H1 (cell line): ENCODE measurements around the gene CDH6. TPM values are rescaled to one million over a fixed set of nuclear protein-coding genes. Genes with fewer than 3 reads are reported as not detected.

Experiments used
- CTCF ChIA-PET: fragments of 300-600 bp; sonication (Branson Sonifier 250); formaldehyde crosslinking; loops from one replicate; lab custom pipeline; 2021; ENCODE audit not compliant: partially characterized antibody; lab: Charles Lee
- POLR2A ChIA-PET: fragments of 300-600 bp; sonication (Branson Sonifier 250); formaldehyde crosslinking; loops from one replicate; lab custom pipeline; 2021; ENCODE audit warnings: inconsistent platforms; ENCODE audit not compliant: partially characterized antibody; lab: Charles Lee
- DNase-seq, 2 experiments: peaks; one replicate each; pipeline versions ENCODE4 v3.0.0 to v3.0.0-alpha.2; 2010 to 2022; ENCODE audit warnings: low spot score in 2 of 2, low read depth in 1 of 2, mixed read lengths in 1 of 2
- FAIRE-seq: peaks from 2 replicates; lab custom pipeline; 2011; peaks lifted over from hg19 to GRCh38; lab: Jason Lieb, UNC
- H2AFZ ChIP-seq: 2 replicates; pipeline ENCODE4 v1.8.1; 2012; ENCODE audit warnings: low read length, inconsistent platforms
- H2AK5ac ChIP-seq: 2 replicates; pipeline ENCODE4 v1.6.1; 2013; ENCODE audit warnings: low read depth, low read length
- H2BK120ac ChIP-seq: replicated peaks from 2 replicates; pipeline ENCODE3; 2013; ENCODE audit warnings: low read depth, low read length, inconsistent platforms
- H2BK12ac ChIP-seq: 2 replicates; pipeline ENCODE4 v1.6.1; 2013; ENCODE audit warnings: low read depth, low read length
- H2BK15ac ChIP-seq: 2 replicates; pipeline ENCODE4 v1.6.1; 2013; ENCODE audit warnings: low read length
- H2BK20ac ChIP-seq: 2 replicates; pipeline ENCODE4 v1.6.1; 2013; ENCODE audit warnings: low read length
- H2BK5ac ChIP-seq: 2 replicates; pipeline ENCODE4 v1.6.1; 2013; ENCODE audit warnings: low read depth, low read length
- H3K14ac ChIP-seq: 2 replicates; pipeline ENCODE4 v1.6.1; 2013; ENCODE audit warnings: inconsistent platforms; ENCODE audit not compliant: insufficient read length
- H3K18ac ChIP-seq: 2 replicates; pipeline ENCODE4 v1.6.1; 2013; ENCODE audit warnings: low read length; ENCODE audit errors: extremely low read depth
- H3K23ac ChIP-seq: 2 replicates; pipeline ENCODE4 v1.6.1; 2013; ENCODE audit warnings: inconsistent platforms; ENCODE audit not compliant: insufficient read length
- H3K23me2 ChIP-seq: 2 replicates; pipeline ENCODE4 v1.6.1; 2013; ENCODE audit warnings: low read depth, low read length
- H3K27ac ChIP-seq: 2 replicates; pipeline ENCODE4 v1.6.1; 2011; ENCODE audit warnings: low read depth, low read length, inconsistent platforms
- H3K27me3 ChIP-seq, 4 experiments: replicated peaks in 1 of 4; 1 replicate in 1 of 4; 2 replicates in 3 of 4; pipeline versions ENCODE4 v1.6.1 to v1.8.1; 2011 to 2013; ENCODE audit warnings: low read length in 3 of 4, mild to moderate bottlenecking in 3 of 4, inconsistent platforms in 2 of 4, mixed read lengths in 2 of 4, moderate library complexity in 1 of 4; ENCODE audit not compliant: control insufficient read depth in 3 of 4, insufficient read depth in 3 of 4; ENCODE audit errors: extremely low read depth in 1 of 4
- H3K36me3 ChIP-seq, 4 experiments: 2 replicates each; pipeline versions ENCODE4 v1.6.1 to v1.8.1; 2011 to 2013; ENCODE audit warnings: mild to moderate bottlenecking in 4 of 4, low read length in 3 of 4, moderate library complexity in 2 of 4, control low read depth in 1 of 4, inconsistent platforms in 1 of 4; ENCODE audit not compliant: insufficient read depth in 4 of 4, control insufficient read depth in 2 of 4
- H3K4ac ChIP-seq: replicated peaks from 2 replicates; pipeline ENCODE3; 2013; ENCODE audit warnings: low read length, low read depth, mixed read lengths, inconsistent platforms; ENCODE audit not compliant: insufficient read length
- H3K4me1 ChIP-seq, 4 experiments: replicated peaks in 1 of 4; 1 replicate in 1 of 4; 2 replicates in 3 of 4; pipeline versions ENCODE4 v1.6.1 to v1.8.1; 2011 to 2013; ENCODE audit warnings: low read length in 3 of 4, inconsistent platforms in 2 of 4, mixed read lengths in 1 of 4; ENCODE audit not compliant: insufficient read depth in 4 of 4, control insufficient read depth in 3 of 4
- H3K4me2 ChIP-seq, 2 experiments: 2 replicates each; pipeline versions ENCODE4 v1.6.1 to v1.8.1; 2011 to 2013; ENCODE audit warnings: low read depth in 2 of 2, low read length in 2 of 2, control low read depth in 1 of 2, inconsistent platforms in 1 of 2, mild to moderate bottlenecking in 1 of 2; ENCODE audit not compliant: insufficient read depth in 1 of 2
- H3K4me3 ChIP-seq, 4 experiments: fragments of 200-600, 300-600 bp in 1 of 4; sonication (generic), shearing (Covaris generic), sonication (Bioruptor Twin) in 1 of 4; 2 replicates each; pipeline versions ENCODE4 v1.5.1 to v1.8.1; 2011 to 2016; ENCODE audit warnings: low read length in 4 of 4, low read depth in 3 of 4, control low read depth in 2 of 4, inconsistent platforms in 2 of 4, mild to moderate bottlenecking in 2 of 4, mixed read lengths in 1 of 4, moderate library complexity in 1 of 4; ENCODE audit not compliant: insufficient read depth in 2 of 4; ENCODE audit errors: extremely low read depth in 1 of 4
- H3K56ac ChIP-seq: replicated peaks from 2 replicates; pipeline ENCODE3; 2013; ENCODE audit warnings: low read depth, mild to moderate bottlenecking, mixed read lengths, low read length, inconsistent platforms; ENCODE audit not compliant: insufficient read length
- H3K79me1 ChIP-seq: 2 replicates; pipeline ENCODE4 v1.6.1; 2013; ENCODE audit warnings: low read depth, low read length, control low read depth
- H3K79me2 ChIP-seq, 2 experiments: 2 replicates each; pipeline versions ENCODE4 v1.6.1 to v1.8.1; 2012 to 2013; ENCODE audit warnings: low read length in 2 of 2, mild to moderate bottlenecking in 2 of 2, inconsistent platforms in 1 of 2; ENCODE audit not compliant: insufficient read depth in 2 of 2, control insufficient read depth in 1 of 2
- H3K9ac ChIP-seq, 4 experiments: replicated peaks in 1 of 4; 1 replicate in 1 of 4; 2 replicates in 3 of 4; pipeline versions ENCODE4 v1.6.1 to v1.8.1; 2011 to 2013; ENCODE audit warnings: low read depth in 3 of 4, low read length in 3 of 4, control low read depth in 2 of 4, mild to moderate bottlenecking in 2 of 4, moderate library complexity in 2 of 4, inconsistent platforms in 1 of 4; ENCODE audit errors: extremely low read depth in 1 of 4
- H3K9me3 ChIP-seq, 2 experiments: 2 replicates each; pipeline versions ENCODE4 v1.6.1 to v1.8.1; 2012 to 2013; ENCODE audit warnings: mild to moderate bottlenecking in 2 of 2, moderate library complexity in 2 of 2, control low read depth in 1 of 2, inconsistent platforms in 1 of 2, low read depth in 1 of 2, low read length in 1 of 2, mixed read lengths in 1 of 2; ENCODE audit not compliant: insufficient read depth in 2 of 2
- H4K20me1 ChIP-seq, 2 experiments: replicated peaks in 1 of 2; 2 replicates each; pipeline versions ENCODE3 to v1.8.1; 2011 to 2013; ENCODE audit warnings: inconsistent platforms in 2 of 2, low read length in 2 of 2, mild to moderate bottlenecking in 1 of 2; ENCODE audit not compliant: insufficient read depth in 2 of 2, control insufficient read depth in 1 of 2
- H4K5ac ChIP-seq: 2 replicates; pipeline ENCODE4 v1.6.1; 2013; ENCODE audit warnings: low read length, low read depth, mixed read lengths, inconsistent platforms; ENCODE audit not compliant: insufficient read length
- H4K8ac ChIP-seq: 2 replicates; pipeline ENCODE4 v1.8.0; 2013; ENCODE audit warnings: mild to moderate bottlenecking, moderate library complexity, low read length, inconsistent platforms; ENCODE audit not compliant: insufficient read depth; ENCODE audit errors: extremely low read depth
- H4K91ac ChIP-seq: replicated peaks from 2 replicates; pipeline ENCODE3; 2013; ENCODE audit warnings: low read length, mixed read lengths, inconsistent platforms; ENCODE audit not compliant: insufficient read length
- ASH2L ChIP-seq: fragments of 200-600, 300-600 bp; sonication (generic); IDR thresholded peaks from one replicate; pipeline ENCODE4 v1.7.1; 2017; ENCODE audit warnings: low read length
- GABPA ChIP-seq: IDR thresholded peaks from 2 replicates; pipeline ENCODE4 v1.6.1; 2011; ENCODE audit warnings: mild to moderate bottlenecking, low read length, moderate library complexity, borderline replicate concordance; ENCODE audit not compliant: insufficient read depth
- SIN3A ChIP-seq, 2 experiments: IDR thresholded peaks in 1 of 2; conservative IDR thresholded peaks in 1 of 2; 2 replicates each; pipeline ENCODE4 v1.6.1; 2011 to 2012; ENCODE audit warnings: low read length in 2 of 2, improper control_type of control experiment in 1 of 2, low read depth in 1 of 2, mild to moderate bottlenecking in 1 of 2
- TEAD4 ChIP-seq: IDR thresholded peaks from 2 replicates; pipeline ENCODE4 v1.6.1; 2012; ENCODE audit warnings: low read depth, low read length, inconsistent platforms, mixed read lengths
- WGBS, 2 experiments: shearing (Covaris generic) in 1 of 2; methylation state at CpG; one replicate each; pipeline versions ENCODE4 v1.1.6 to v1.1.7; 2013 to 2015; ENCODE audit warnings: low lambda C conversion rate in 2 of 2, mixed read lengths in 2 of 2, inconsistent platforms in 1 of 2, low coverage in 1 of 2, missing lambda C conversion rate in 1 of 2; ENCODE audit not compliant: insufficient replicate concordance in 2 of 2, insufficient coverage in 1 of 2, insufficient read length in 1 of 2; ENCODE audit errors: extremely low coverage in 1 of 2, missing lambda C conversion rate in 1 of 2; 5-methylcytosine and 5-hydroxymethylcytosine counted together
- polyA plus RNA-seq, 7 experiments: library from polyadenylated mRNA; depleted of rRNA in 3 of 7; stranded (reverse) in 5 of 7; unstranded in 2 of 7; fragments of >200 nt in 5 of 7; fragments of 200-250 nt in 2 of 7; gene quantifications; 1 replicate in 5 of 7; 2 replicates in 1 of 7; 4 replicates in 1 of 7; pipeline versions ENCODE4 v1.2.1 to v1.2.3, GENCODE V29; 2011 to 2013; ENCODE audit warnings: missing spikeins in 2 of 7, mixed read lengths in 2 of 7
- total RNA-seq: library from RNA; stranded (reverse); fragmentation: NEBNext Ultra II Directional; extraction: Animal tissue kit (Norgen Biotek cat#: 25700); gene quantifications from 2 replicates; pipeline ENCODE4 v1.2.1, GENCODE V29; 2021

The CDH6 gene
- total and polyA plus RNA-seq, 2 of the 8 experiments (the other 6 are each of a cell fraction or from before 2014, with no cell fraction given) = 1.4 to 1.9 TPM

DNA sequence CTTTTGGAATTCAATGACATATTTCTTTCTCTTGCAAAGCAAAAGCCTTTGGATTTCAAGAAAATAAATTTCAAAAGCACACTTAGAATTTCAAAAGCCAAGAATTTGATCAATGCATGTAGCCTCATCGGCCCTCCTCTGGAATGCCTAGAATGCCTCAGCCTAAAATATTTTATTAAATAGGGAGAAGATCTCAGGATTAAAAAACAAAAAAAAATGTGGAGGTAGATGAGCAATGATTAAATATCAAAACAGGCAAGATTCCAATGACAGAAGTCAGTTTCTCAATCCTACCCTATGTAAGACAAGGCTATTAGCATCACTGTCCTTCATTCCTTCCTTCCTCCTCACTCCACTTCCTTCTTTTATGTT lies 169.0 kb downstream of the CDH6 start:
- POLR2A ChIA-PET = no interaction called here
- no peak overlapping the region for H2BK20ac ChIP-seq
- H2BK12ac ChIP-seq = peak overlapping the region; percentile 85; the same call in 1 of the 2 replicates
- CTCF ChIA-PET = no interaction called here
- H3K9ac ChIP-seq = no peak overlapping the region
- no peaks in the 10 kb centered on the region for H3K79me2 ChIP-seq
- no peaks in the 10 kb centered on the region for H3K36me3 ChIP-seq
- no peak overlapping the region for H3K27ac ChIP-seq
- H3K9me3 ChIP-seq = no peaks in the 10 kb centered on the region; a peak in 1 of 4 replicates
- no peak overlapping the region for H3K4me3 ChIP-seq
- H2AK5ac ChIP-seq = no peak overlapping the region
- H3K18ac ChIP-seq = no peak overlapping the region
- no peak overlapping the region for H2AFZ ChIP-seq
- no peak overlapping the region for H2BK120ac ChIP-seq
- H4K5ac ChIP-seq = peak overlapping the region; percentile 41
- TF ChIP-seq ASH2L (no peak), SIN3A (conservative IDR thresholded peaks at IDR 0.05 in 1 of 2, IDR thresholded peaks at IDR 0.05 in 1 of 2; ENCODE audit: low read depth in 1 of 2, low read length in 2 of 2) (no peak), GABPA (no peak), TEAD4 (peak; percentile 69; the same call in 1 of the 2 replicates)
- no peak overlapping the region for H3K56ac ChIP-seq
- peaks cover 0 to 8% (median 2%) of the 10 kb centered on the region in 4 experiments; a peak in 2 of 7 replicates for H3K4me1 ChIP-seq
- H3K4ac ChIP-seq = no peak overlapping the region
- H2BK5ac ChIP-seq = peak overlapping the region; percentile 74
- no peak overlapping the region for H4K91ac ChIP-seq
- peaks cover 5% of the 10 kb centered on the region; the same call in 1 of the 2 replicates for H3K23me2 ChIP-seq
- FAIRE-seq (no peak), DNase-seq (peak in 1 of 2 experiments; percentile 23)
- no peak overlapping the region for H4K8ac ChIP-seq
- no peak overlapping the region for H3K23ac ChIP-seq
- 53% methylated on average over 1 of the region's 1 CpG; no CpG with 5 or more reads in 1 of the 2 experiments for WGBS, 2 experiments
- no peaks in the 10 kb centered on the region; the same call in 1 of the 2 replicates for H3K79me1 ChIP-seq
- no peaks in the 10 kb centered on the region for H4K20me1 ChIP-seq
- no peak overlapping the region for H2BK15ac ChIP-seq
- H3K27me3 ChIP-seq = no peaks in the 10 kb centered on the region
- no peak overlapping the region for H3K14ac ChIP-seq
- 0 out of 4 replicates have a peak overlapping the region, but pooled peaks of 1 of the 2 experiments have one; percentile 34 for H3K4me2 ChIP-seq
